ENCODE measurements around the gene SKA2. TPM values are rescaled to one million over a fixed set of nuclear protein-coding genes. Genes with fewer than 3 reads are reported as not detected.
A peak's percentile ranks its signal among the peaks of the same experiment; 100 is the strongest.

The SKA2 gene
- total RNA-seq, 1 experiment from 2014 or later = 210 TPM

- no peaks in the 10 kb centered on the region for H3K4me1 ChIP-seq
- no peaks in the 10 kb centered on the region for H3K27me3 ChIP-seq
- DNase-seq = no peak
- H3K9me3 ChIP-seq (replicated peaks) = no peaks in the 10 kb centered on the region
- peaks cover 32% of the 10 kb centered on the region for H3K36me3 ChIP-seq
- H3K4me3 ChIP-seq = no peak overlapping the region
- H3K27ac ChIP-seq = no peak overlapping the region
Measured at GRCh38 chr17:59131131-59131530, 23.9 kb downstream of the SKA2 start.

GRCh38 chr17:59129814-59130213, 25.2 kb downstream of the SKA2 start:
- no peak overlapping the region for H3K27ac ChIP-seq
- no peak overlapping the region for H3K4me3 ChIP-seq
- peaks cover 31% of the 10 kb centered on the region for H3K36me3 ChIP-seq
- no peak for DNase-seq
- no peaks in the 10 kb centered on the region for H3K9me3 ChIP-seq (replicated peaks)
- H3K4me1 ChIP-seq = no peaks in the 10 kb centered on the region
- H3K27me3 ChIP-seq = no peaks in the 10 kb centered on the region

DNA sequence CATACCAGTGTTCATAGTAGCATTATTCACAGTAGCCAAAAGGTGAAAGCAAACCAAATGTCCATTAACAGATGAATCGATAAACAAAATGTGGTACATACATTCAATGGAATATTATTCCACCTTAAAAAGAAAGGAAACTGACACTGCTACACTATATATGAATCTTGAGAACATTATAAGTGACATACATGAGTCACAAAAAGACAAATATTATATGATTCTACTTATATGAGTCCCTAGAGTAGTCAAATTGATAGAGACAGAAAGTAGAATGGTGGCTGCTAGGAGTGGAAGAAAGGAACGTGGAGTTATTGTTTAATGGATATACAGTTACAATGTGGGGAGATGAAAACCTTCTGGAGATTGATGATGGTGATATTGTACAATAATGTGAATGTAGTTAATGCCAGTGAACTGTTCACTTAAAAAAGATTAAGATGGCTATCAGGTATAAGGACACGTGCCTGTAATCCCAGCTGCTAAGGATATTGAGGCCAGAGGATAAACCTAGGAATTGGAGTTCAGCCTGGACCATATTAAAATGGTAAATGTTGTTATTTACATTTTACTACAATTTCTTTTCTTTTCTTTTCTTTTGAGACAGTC, 28.1 kb downstream of the SKA2 start:
- peaks cover 44% of the 10 kb centered on the region for H3K36me3 ChIP-seq
- no peak overlapping the region for H3K4me3 ChIP-seq
- H3K27ac ChIP-seq = no peak overlapping the region
- DNase-seq = no peak
- no peaks in the 10 kb centered on the region for H3K9me3 ChIP-seq (replicated peaks)
- no peaks in the 10 kb centered on the region for H3K4me1 ChIP-seq
- no peaks in the 10 kb centered on the region for H3K27me3 ChIP-seq

DNA sequence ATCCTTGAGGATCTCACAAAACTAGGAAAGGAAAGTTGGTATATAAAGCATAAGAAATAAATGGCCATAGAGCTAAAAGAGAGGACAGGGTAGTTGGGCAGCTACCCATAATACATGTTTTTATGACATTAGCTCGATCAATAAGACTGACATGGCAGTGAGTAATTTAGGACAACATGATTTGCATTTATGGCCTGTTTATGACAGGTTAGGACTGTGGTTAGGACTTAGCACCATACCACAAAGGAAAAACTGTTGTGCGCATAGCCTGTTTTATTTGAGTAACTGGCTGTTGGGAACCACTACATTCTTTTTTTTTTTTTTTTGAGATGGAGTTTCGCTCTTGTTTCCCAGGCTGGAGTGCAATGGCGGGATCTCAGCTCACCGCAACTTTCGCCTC, 30.3 kb downstream of the SKA2 start:
- Histone ChIP-seq H3K4me1 (no peaks in the 10 kb centered on the region), H3K36me3 (peaks cover 42% of the 10 kb centered on the region), H3K4me3 (no peak overlapping the region), H3K27me3 (no peaks in the 10 kb centered on the region), H3K27ac (no peak overlapping the region), H3K9me3 (replicated peaks) (no peaks in the 10 kb centered on the region)
- DNase-seq = no peak

- no peaks in the 10 kb centered on the region for H3K27me3 ChIP-seq
- no peaks in the 10 kb centered on the region for H3K4me1 ChIP-seq
- peaks cover 48% of the 10 kb centered on the region for H3K36me3 ChIP-seq
- no peaks in the 10 kb centered on the region for H3K9me3 ChIP-seq (replicated peaks)
- H3K27ac ChIP-seq = no peak overlapping the region
- DNase-seq = no peak
- H3K4me3 ChIP-seq = no peak overlapping the region
Measured at GRCh38 chr17:59121901-59122480, 33.0 kb downstream of the SKA2 start.

DNA sequence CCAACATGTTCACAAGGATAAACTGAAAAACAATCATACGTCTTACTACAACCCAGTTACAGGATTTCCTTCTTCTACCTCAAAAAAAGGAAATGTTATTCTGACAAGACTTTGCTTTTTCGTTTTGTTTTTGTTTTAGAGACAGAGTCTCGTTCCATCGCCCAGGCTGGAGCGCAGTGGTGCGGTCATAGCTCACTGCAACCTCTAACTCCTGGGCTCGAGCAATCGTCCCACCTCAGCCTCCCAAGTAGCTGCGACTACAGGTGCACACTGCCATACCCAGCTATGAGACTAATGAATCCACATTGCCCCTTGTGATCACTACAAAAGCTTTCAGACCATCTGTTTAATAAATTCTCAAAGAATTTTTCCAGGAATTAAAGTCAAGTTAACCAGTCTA, 39.5 kb downstream of the SKA2 start:
- no peak overlapping the region for H3K27ac ChIP-seq
- no peaks in the 10 kb centered on the region for H3K4me1 ChIP-seq
- no peak overlapping the region for H3K4me3 ChIP-seq
- no peak for DNase-seq
- H3K27me3 ChIP-seq = no peaks in the 10 kb centered on the region
- H3K9me3 ChIP-seq (replicated peaks) = no peaks in the 10 kb centered on the region
- H3K36me3 ChIP-seq = peaks cover 44% of the 10 kb centered on the region

DNA sequence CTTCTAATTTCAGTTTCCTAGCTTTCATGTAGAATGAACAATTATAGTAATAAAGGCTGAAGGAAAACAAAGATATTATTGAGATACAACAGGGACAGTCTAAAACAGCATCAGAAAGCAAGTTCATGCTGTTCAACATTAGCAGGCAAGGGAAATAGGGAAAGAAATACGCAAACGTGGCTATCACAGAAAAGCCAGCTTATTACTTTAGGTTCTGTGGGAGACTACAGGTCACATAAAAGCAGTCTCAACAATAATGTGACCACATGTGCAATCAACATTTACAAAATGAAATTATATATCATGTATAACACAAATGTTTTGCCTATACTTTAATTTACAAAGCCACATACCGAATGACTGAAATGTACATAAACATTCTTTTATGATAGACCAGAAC, 43.4 kb downstream of the SKA2 start:
- H3K4me3 ChIP-seq = no peak overlapping the region
- DNase-seq = no peak
- no peak overlapping the region for H3K27ac ChIP-seq
- no peaks in the 10 kb centered on the region for H3K27me3 ChIP-seq
- H3K4me1 ChIP-seq = no peaks in the 10 kb centered on the region
- H3K36me3 ChIP-seq = peaks cover 27% of the 10 kb centered on the region
- no peaks in the 10 kb centered on the region for H3K9me3 ChIP-seq (replicated peaks)

DNA sequence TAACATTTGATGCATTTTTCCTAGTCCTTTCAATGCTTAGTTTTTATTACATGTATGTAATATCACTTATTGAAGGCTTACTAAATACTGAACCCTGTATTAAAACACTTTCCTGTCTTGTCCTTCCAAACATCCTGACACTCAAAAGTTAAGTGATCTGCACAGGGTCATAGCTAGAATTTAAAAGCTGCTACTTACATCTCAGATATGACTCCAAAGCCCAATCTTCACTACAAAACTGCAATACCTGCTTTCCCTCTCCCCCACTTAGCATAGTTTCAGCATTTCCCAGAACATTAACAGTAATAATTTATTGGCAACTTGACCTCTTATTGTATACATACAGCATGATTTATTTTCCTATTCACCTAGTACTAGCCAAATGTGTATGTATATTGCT, 44.0 kb downstream of the SKA2 start:
- Histone ChIP-seq H3K27me3 (no peaks in the 10 kb centered on the region), H3K9me3 (replicated peaks) (no peaks in the 10 kb centered on the region), H3K4me1 (no peaks in the 10 kb centered on the region), H3K27ac (no peak overlapping the region), H3K4me3 (no peak overlapping the region), H3K36me3 (peaks cover 27% of the 10 kb centered on the region)
- no peak for DNase-seq

- no peak overlapping the region for H3K4me3 ChIP-seq
- H3K9me3 ChIP-seq (replicated peaks) = no peaks in the 10 kb centered on the region
- no peak overlapping the region for H3K27ac ChIP-seq
- H3K36me3 ChIP-seq = peaks cover 16% of the 10 kb centered on the region
- no peaks in the 10 kb centered on the region for H3K27me3 ChIP-seq
- no peak for DNase-seq
- no peaks in the 10 kb centered on the region for H3K4me1 ChIP-seq
Measured at GRCh38 chr17:59108400-59109102, 46.4 kb downstream of the SKA2 start.

DNA sequence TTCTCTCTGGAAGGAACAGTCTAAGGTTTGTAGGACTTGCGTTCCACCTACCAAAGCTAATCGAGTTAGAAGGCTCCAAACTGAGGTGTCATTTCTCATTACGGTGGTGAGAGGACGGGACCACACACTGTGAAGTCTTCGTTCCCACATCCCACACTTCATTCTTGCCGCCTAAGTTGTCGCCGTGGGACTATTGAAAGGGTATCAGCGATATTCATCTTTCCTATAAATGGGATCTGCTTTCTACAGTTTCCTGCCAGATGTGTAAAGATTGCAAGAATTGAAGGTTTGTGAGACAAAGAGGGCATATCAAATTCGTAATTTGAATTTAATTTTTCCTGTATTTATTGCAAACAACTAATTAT, 47.7 kb downstream of the SKA2 start:
- no peaks in the 10 kb centered on the region for H3K9me3 ChIP-seq (replicated peaks)
- H3K4me3 ChIP-seq = peak overlapping the region; percentile 75
- H3K27me3 ChIP-seq = no peaks in the 10 kb centered on the region
- DNase-seq = no peak
- H3K36me3 ChIP-seq = peaks cover 17% of the 10 kb centered on the region
- no peaks in the 10 kb centered on the region for H3K4me1 ChIP-seq
- peak overlapping the region; percentile 82 for H3K27ac ChIP-seq

DNA sequence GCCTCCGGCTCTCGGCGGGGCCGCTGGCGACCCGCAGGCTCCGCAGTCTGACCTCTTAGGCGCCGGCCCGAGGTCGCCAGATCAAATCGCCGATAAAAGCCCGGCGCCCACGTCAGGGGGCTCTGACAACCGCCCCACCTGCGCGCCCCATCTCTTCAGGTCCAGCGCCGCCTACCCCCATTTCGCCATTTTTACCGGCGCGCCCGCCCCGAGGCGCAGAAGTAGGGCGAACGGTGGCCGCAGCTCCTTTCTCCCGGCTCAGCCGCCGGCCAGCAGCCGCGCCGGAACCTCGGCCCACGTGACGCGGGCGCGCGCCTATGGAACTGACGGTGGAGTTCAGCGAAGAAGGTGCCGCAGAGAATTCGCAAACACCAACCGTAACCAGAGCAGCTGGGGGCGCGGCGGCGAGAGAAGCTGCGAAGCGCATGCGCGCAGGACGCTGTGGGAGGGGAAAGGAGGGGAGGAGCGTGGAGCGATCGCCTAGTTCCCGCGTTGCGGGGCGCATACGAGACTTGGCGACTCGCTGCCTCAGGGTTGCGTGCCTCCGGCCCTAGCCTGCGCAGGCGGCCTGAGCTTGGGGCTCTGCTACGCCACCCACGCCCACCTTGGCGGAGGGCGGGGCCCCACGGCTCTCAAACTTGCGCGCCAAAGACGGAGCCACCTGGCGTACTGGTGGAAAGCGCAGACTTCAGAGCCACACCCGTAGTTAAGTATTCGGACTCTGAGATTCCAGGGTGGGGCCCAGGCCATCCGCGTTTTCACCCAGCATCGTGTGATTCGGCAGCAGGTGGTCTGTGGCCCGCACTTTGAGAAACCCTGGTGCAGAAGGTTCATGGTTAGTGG, 48.3 kb downstream of the SKA2 start, which contains the start of gene TRIM37:
Gene TRIM37 (minus strand): TSS at position 418 of the 843 bp plus-strand sequence. CDS start 419 bp downstream, outside the sequence.
- H3K36me3 ChIP-seq = peaks cover 16% of the 10 kb centered on the region
- no peaks in the 10 kb centered on the region for H3K27me3 ChIP-seq
- peak; percentile 97 to 98 for DNase-seq
- H3K27ac ChIP-seq = peak within 1 kb of the TSS; percentile 82
- peak within 1 kb of the TSS; percentile 75 for H3K4me3 ChIP-seq
- H3K4me1 ChIP-seq = no peaks in the 10 kb centered on the region
- H3K9me3 ChIP-seq (replicated peaks) = no peaks in the 10 kb centered on the region

DNA sequence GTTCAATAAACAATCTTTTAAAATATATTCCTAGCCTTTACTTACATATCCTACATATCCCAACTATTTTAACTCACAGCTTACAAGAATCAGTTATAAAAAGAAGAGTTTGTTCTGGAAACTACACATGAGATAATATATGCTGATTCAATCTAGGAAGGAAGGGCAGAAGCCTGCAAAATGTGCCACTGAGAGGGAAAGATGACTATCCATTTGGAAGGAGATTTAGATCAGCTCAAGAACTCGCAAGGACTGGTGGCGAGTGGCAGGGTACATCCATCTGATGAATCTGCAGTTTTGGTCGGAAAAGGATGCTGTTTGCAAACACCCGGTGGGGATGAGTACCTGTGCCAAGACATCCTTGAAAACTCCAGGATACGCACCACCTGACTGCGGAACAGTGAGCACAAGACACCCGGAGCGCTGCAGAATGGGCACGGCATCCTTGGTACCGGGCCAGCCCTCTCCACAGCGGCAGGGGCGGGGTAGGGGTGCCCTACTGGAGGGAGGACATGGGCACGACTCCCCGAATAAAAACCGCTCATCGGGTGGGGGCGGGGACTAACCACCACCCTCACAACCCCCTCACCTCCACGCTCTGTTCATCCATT, 49.0 kb downstream of the SKA2 start:
- Histone ChIP-seq H3K4me3 (peak overlapping the region; percentile 75), H3K27ac (peak overlapping the region; percentile 82), H3K9me3 (replicated peaks) (no peaks in the 10 kb centered on the region), H3K27me3 (no peaks in the 10 kb centered on the region), H3K36me3 (peaks cover 14% of the 10 kb centered on the region), H3K4me1 (no peaks in the 10 kb centered on the region)
- peak; percentile 49 to 51 for DNase-seq

GRCh38 chr17:59101178-59101577, 53.8 kb downstream of the SKA2 start:
- peaks cover 18% of the 10 kb centered on the region for H3K36me3 ChIP-seq

DNA sequence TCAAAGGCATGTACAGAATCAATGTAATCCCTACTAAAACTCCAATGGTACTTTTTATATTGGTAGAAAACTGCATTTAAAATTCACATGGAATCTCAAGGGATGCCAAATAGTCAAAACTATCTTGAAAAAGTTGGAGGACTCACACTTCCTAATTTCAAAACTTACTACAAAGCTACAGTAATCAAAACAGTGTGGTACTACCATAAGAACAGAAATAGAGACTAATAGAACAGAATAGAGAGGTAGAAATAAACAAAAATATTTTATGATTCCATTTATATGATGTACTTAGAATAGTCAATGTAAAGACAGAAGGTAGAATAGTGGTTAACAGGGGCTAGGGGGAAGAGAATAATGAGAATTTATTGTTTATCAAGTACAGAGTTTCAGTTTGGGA, 57.1 kb downstream of the SKA2 start:
- H3K4me3 ChIP-seq = no peak overlapping the region
- H3K9me3 ChIP-seq (replicated peaks) = no peaks in the 10 kb centered on the region
- H3K27ac ChIP-seq = no peak overlapping the region
- peaks cover 14% of the 10 kb centered on the region; the same call in 1 of the 2 replicates for H3K4me1 ChIP-seq
- no peak for DNase-seq
- H3K36me3 ChIP-seq = peaks cover 18% of the 10 kb centered on the region
- H3K27me3 ChIP-seq = no peaks in the 10 kb centered on the region

More at GRCh38 chr17:59101178-59101577, 53.8 kb downstream of the SKA2 start:
- Histone ChIP-seq H3K27me3 (no peaks in the 10 kb centered on the region), H3K27ac (no peak overlapping the region), H3K9me3 (replicated peaks) (no peaks in the 10 kb centered on the region), H3K4me1 (no peaks in the 10 kb centered on the region), H3K4me3 (no peak overlapping the region)
- DNase-seq = no peak

Measured in SJCRH30 (cell line).